Hematopoietic multipotent progenitor cell treated with erythropoietin and hydrocortisone succinate and interleukin-3 and kit ligand, for 15 days (in vitro differentiated cells): Measurements from ENCODE around the gene KCNA2.

Experiments
- DNase-seq: peaks from one replicate; pipeline ENCODE4 v3.0.0-alpha.2; 2015; ENCODE audit warnings: low spot score

KCNA2 gene

DNA sequence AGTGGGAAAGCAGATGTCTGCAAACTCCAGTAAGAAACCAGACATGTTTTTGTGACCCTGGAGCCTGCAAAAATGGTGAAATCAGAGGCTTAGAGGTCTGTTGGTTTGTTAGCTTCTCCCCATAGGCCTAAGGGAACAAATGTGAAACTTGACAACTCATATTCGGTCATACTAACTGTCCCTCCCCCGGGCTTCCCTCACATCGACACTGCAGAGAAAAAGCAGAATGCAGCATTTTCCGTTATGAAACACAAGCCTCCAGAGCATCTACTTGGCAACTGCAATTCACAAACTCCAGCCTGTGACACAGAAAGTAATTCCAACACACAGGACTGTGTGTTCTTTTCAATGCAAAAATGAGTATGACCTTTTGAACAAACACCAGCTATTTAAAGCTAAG lies 3.7 kb downstream of the KCNA2 start:
- no peak for DNase-seq

DNA sequence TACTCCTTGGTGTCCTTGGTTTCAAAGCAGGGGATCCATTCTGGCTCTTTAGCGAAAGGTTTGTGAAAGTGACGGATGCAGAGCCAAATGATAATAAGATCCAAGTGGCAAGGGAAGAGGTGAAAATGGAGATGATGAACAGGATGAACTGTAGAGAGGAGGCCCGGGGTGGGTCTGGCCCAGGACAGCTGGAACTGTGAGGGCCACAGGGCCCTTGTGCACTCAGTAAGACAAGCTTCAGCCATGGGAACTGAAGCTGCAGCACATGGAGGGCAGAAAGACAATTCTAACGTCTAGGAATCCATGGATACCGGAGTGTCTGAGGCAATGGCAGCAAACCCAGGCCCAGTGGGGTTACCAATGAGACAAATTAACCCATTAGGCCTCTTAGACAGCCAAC lies 4.8 kb downstream of the KCNA2 start:
- no peak for DNase-seq

DNA sequence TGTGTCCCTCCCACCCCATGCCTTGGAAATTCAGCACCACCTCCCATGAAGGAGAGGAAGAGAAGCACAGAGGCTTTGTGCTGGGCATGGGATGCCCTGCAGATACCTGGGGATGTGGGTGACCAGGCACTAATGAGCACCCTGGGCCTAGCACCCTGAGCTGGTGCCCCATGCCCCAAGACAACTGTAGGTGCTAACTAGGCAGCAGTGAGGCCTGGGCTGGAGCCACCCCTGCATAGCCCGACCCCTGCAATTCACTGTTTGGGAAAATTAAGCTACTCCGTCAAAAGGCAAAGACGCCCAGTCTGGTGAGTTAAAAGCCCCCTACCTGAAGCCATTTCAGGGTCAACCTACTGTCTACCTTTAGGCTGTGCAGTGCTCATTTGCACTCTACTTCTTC lies 5.4 kb downstream of the KCNA2 start:
- DNase-seq, result no peak

DNA sequence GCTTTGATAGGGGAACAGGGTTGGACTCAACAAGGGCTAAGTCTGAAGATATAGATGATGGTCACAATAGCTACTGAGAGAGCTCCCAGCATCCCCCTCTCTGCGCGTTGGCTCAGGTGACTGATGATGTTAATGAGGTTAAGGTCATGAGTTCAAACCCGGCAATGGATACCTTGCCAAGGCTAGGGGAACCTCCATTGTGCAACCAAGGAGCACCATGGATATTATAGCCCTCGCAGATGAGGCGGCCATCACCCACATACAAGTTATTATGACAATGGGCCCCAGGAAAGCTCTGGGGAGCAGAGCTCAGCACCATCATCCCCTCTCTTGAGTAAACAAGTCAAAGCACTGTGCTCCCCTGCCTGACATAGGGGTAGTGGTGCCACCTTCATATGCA lies 8.2 kb downstream of the KCNA2 start:
- DNase-seq, result no peak

- no peak for DNase-seq
Measured at GRCh38 chr1:110596312-110596711, 9.8 kb downstream of the KCNA2 start.

DNA sequence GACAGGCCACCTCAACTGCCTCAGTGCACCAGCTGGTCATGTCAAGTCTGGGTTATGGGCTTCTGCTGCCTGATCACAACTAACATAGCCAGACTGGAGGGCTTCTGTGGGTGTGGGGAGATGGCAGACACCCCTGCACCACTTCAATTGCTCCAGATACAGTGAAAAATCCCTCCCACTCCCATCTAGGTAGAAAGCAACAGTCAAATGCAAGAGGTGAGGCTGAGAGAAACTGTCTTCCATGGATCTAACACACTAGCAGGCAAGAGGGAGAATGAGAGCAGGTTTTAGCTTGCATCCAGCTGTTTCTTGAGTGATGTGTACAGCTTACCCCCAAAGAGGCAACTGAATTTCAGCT lies 10.8 kb downstream of the KCNA2 start:
- no peak for DNase-seq

DNA sequence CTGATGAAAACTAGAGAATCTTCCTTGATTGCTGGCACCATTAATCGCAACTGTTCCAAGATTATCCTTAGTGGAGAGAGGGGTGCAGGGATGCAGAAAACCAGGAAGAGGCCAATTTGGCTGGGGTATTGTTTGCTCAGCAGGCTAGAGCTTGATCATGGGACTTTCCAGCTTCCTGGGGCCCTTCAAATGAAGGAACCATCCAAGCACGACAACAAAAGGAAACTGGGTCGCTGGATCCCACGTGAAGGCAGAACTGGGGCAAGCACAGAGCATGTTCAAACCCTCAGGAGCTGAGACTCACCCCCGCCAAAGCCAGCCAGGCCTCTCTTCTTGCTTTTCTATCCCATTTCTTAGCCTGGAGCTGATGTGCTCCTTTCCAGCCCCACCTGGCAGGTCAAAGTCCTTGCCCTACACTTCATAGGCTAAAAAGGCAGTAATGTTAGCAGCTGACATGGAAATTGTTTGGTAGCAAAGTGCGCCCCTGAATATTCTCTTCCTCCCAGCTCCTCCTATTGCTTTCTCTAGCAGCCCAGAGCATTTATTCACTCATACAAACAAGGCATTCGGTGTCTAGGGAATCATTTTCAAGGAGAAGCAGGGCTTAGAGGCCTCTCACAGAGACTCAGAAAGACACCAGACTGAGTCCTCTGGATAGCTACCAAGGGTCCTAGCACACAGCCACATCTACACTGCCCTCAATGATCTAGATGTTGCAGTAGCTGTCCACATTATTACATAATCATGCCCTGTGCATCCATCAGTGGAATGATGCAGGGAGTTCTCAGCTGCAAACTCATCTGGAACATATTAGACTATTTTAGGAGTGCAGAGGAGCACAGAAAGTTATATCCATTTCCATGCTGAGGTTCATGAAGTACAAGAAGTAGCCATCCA lies 11.5 kb downstream of the KCNA2 start:
- DNase-seq, result no peak

GRCh38 chr1:110593902-110594301 lies 12.3 kb downstream of the KCNA2 start:
- DNase-seq, result no peak

- no peak for DNase-seq
Measured at GRCh38 chr1:110591956-110592355, 14.2 kb downstream of the KCNA2 start.

- DNase-seq, result no peak
Measured at GRCh38 chr1:110588991-110589390, 17.2 kb downstream of the KCNA2 start.

DNA sequence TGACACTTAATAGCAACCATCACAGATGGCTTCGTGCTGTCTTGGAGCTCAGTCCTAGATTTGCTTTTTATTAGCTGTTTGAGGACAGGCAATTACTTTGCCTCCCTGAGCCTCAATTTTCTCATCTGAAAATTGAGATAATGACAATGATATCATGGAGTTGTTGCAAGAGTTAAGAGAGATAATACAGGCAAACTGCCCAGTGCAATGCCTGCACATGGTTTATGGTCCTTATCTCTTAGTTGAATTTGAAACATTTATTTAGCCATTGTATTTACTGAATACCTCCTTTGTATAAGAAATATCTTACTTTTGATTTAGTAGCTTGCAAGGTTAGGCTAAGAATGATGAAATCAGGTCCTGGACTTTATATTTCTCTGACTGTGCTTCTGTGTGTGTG lies 17.7 kb downstream of the KCNA2 start:
- no peak for DNase-seq

DNA sequence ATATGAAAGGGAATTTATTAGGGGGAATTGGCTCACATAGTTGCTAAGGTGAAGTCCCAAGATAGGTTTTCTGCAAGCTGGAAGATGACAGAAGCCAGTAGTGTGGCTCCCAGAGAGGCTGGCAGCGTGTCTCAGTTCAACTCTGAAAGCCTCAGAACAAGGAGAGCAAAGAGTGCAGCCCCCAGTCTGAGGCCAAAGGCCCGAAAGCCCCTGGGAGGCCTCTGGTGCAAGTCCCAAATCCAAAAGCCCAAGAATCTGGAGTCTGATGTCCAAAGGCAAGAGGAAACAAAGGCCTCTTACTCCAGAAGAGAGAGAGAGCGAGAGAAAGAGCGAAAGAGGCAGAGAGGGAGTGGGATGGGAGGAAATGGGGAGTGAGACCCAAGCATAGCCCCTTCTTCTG lies 18.3 kb downstream of the KCNA2 start:
- DNase-seq, result no peak

DNA sequence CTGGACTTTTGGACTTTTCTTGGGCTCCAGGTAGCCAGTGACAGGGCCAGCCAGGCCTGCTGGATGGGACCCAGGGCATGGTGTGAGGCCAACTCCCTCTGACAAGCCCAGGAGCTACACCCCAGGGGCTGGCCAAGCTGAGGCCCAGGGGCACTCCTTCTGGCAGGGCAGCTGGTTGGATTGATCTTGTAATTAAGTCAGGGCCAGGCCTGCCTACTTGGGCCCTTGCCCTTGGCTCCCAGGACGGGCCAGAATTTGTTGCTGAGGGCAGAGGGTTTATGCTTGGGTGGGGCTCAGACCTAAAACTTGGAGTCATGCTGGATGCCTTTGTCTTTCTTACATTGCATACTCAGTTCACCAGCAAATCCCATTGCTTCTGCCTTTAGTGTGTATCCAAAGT lies 20.7 kb downstream of the KCNA2 start:
- DNase-seq, result no peak

- DNase-seq, result no peak
Measured at GRCh38 chr1:110584045-110584444, 22.1 kb downstream of the KCNA2 start.

DNA sequence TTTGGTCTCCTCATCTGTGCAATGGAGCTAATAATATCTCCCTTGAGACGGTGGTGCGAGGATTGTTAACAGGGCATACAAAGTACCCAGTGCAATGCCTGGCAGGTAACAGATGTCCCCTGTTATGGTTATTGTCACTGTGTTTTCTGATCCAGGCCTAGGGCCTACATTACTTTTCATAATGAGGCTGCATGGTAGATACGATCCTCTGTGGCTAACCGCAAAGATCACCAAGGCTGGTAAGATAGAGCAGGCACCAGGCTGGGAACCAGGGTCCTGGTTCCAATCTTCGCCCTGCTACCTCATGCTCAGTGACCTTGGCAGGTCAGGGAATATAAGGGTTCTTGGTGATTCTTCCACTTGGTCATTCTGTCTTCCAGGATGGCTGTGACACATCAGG lies 22.7 kb downstream of the KCNA2 start:
- DNase-seq, result no peak

GRCh38 chr1:110582378-110582777 lies 23.8 kb downstream of the KCNA2 start:
- no peak for DNase-seq

DNA sequence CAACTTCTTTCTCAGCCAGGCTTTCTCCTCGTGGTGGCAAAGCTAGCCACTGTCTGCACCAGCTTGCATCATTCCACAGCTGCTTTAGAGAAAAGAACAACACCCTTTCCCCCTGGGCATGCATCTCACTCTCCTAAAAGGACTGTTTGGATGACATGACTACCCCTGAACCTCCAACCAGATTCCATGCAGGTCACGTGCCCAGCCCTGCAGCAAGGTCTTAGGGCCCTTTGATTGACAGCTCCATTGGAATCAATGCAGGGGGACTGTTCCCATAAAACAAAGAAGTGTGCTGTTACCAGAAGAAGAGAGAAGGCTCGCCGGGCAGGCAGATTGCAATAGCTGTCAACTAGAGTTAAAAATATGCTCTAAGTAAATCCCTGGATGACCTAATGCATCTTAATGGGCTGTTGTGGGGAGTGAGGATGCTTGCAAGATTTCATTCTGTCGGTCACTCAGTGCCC lies 24.4 kb downstream of the KCNA2 start:
- DNase-seq, result no peak

GRCh38 chr1:110580244-110580643 lies 25.9 kb downstream of the KCNA2 start:
- no peak for DNase-seq

DNA sequence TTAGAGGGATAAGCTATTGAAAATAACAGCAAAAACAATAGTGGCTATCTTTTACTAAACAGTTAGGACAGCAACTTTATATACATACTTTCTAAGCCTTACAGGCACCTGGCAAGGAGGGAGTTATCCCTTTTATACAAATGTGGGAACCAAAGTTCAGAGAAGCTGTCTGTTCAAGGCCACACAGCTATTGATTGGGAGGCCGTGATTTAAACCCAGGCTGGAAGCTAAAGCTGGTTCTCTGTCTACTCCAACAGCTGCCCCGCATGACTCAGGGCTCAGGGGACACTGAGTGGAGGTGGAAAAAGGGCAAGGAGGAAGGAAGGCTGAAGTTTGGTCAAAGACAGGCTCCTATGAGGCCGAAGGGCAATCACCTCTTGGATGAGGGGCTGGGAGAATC lies 26.7 kb downstream of the KCNA2 start:
- DNase-seq, result no peak

GRCh38 chr1:110576441-110576840 lies 29.7 kb downstream of the KCNA2 start:
- no peak for DNase-seq

DNA sequence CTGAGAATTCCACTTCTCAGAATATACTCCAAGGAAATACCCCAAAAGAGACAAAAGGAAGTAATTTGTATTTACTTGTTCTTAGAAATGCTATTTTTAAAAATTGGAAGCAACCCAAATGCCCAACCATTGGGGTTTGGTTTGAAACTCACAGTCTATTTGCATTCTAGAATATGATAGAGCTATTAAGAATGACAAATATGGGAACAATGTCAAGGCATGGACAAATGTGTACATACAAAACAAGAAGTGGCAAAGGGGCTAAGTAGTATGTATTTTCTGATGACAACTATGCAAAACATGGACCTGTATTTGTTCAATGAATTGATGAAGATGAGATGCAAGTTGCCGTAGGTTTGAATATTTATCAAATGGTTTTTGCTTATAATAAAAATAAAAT lies 32.8 kb downstream of the KCNA2 start:
- no peak for DNase-seq

- no peak for DNase-seq
Measured at GRCh38 chr1:110572751-110573150, 33.4 kb downstream of the KCNA2 start.

DNA sequence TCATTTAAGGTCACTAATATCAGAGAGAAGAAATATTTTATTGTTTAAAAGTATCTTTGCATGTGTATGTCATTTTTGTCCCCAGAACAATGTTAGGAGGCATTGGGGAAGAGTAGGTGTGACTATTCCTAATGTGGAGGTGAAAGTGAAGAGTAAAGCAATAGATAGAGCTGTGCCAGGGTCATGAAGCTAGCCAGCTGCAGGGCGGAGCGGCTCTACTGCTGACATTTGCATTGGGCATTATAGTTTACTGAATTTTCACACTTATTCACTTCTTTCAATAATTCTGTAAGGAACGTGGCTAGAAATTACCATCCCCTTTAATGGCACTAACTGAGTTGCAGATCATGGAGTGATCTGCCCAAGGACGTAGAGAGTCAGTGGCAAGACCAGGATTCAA lies 35.3 kb downstream of the KCNA2 start:
- DNase-seq, result no peak

- no peak for DNase-seq
Measured at GRCh38 chr1:110570307-110570706, 35.9 kb downstream of the KCNA2 start.
